Esophagus squamous epithelium (tissue), 4 donors: Measurements from ENCODE around the gene HRK.

Source experiments
- CTCF ChIP-seq, 6 experiments: fragments of 450-650 bp in 4 of 6; fragments of 200-600 bp in 2 of 6; sonication (generic) in 2 of 6; IDR thresholded peaks; one replicate each; pipeline ENCODE4 v1.5.1; 2016 to 2019; ENCODE audit warnings: antibody characterized with exemption in 6 of 6, mild to moderate bottlenecking in 4 of 6, moderate library complexity in 4 of 6
- POLR2A ChIP-seq, 4 donors: fragments of 450-650 bp; IDR thresholded peaks; one replicate each; pipeline ENCODE4 v1.6.1; 2017; ENCODE audit warnings: antibody characterized with exemption in 4 of 4, mild to moderate bottlenecking in 4 of 4, moderate library complexity in 3 of 4

GRCh38 chr12:116890330-116890729, 9.1 kb upstream of the HRK start:
- TF ChIP-seq CTCF (IDR thresholded peaks at IDR 0.05) (no peak), POLR2A (IDR thresholded peaks at IDR 0.05) (no peak)
